Ovary (tissue), 3 donors: Measurements from ENCODE around the gene RRAD.

ENCODE experiments used
- EP300 ChIP-seq: sonication (generic); formaldehyde crosslinking; IDR thresholded peaks from one replicate; pipeline ENCODE4 v1.6.1; 2017; ENCODE audit warnings: antibody characterized with exemption
- TF ChIP-seq, protein P1 (sequence below), 3 donors: fragments of 450-650 bp in 2 of 3; fragments of 200-600 bp in 1 of 3; IDR thresholded peaks; one replicate each; pipeline versions ENCODE4 v1.5.1 to v1.8.0; 2016 to 2022; ENCODE audit warnings: antibody characterized with exemption in 3 of 3, mild to moderate bottlenecking in 1 of 3
- donor health status: DM: no; HTN: no; CAD: no.

- TF ChIP-seq, protein P1, sequence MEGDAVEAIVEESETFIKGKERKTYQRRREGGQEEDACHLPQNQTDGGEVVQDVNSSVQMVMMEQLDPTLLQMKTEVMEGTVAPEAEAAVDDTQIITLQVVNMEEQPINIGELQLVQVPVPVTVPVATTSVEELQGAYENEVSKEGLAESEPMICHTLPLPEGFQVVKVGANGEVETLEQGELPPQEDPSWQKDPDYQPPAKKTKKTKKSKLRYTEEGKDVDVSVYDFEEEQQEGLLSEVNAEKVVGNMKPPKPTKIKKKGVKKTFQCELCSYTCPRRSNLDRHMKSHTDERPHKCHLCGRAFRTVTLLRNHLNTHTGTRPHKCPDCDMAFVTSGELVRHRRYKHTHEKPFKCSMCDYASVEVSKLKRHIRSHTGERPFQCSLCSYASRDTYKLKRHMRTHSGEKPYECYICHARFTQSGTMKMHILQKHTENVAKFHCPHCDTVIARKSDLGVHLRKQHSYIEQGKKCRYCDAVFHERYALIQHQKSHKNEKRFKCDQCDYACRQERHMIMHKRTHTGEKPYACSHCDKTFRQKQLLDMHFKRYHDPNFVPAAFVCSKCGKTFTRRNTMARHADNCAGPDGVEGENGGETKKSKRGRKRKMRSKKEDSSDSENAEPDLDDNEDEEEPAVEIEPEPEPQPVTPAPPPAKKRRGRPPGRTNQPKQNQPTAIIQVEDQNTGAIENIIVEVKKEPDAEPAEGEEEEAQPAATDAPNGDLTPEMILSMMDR (IDR thresholded peaks at IDR 0.05) = no peak
- no peak for TF ChIP-seq EP300
Measured at GRCh38 chr16:66950437-66950836, 25.1 kb upstream of the RRAD start.
